IMR-90 (cell line): ENCODE results near the gene SMG1. TPM values are rescaled to one million over a fixed set of nuclear protein-coding genes. Genes with fewer than 3 reads are reported as not detected.

Source experiments
- ATAC-seq: fragments of 200-7000 bp; cut with Tn5 transposase; 2 replicates; pipeline ENCODE4 v1.9.1; 2020; ENCODE audit warnings: low read depth, mild to moderate bottlenecking, moderate library complexity
- BruUV-seq: library from RNA; stranded (reverse); fragments of 400-500 nt; replicated peaks from 2 replicates; lab custom pipeline; 2021; lab: Mats Ljungman, UMichigan
- CTCF ChIA-PET: fragments of 300-600 bp; formaldehyde crosslinking; extraction: SDS; loops from one replicate; lab custom pipeline; 2021; ENCODE audit warnings: antibody characterized with exemption; lab: Yijun Ruan, JAX
- POLR2A ChIA-PET: fragments of 300-600 bp; sonication (Branson Sonifier 250); formaldehyde crosslinking; loops from one replicate; lab custom pipeline; 2022; ENCODE audit warnings: antibody characterized with exemption; ENCODE audit not compliant: unreplicated experiment; lab: Charles Lee
- DNase-seq: peaks from one replicate; pipeline ENCODE4 v3.0.0; 2013
- H2AFZ ChIP-seq: replicated peaks from 2 replicates; pipeline ENCODE3; 2013; ENCODE audit warnings: low read length, mild to moderate bottlenecking; ENCODE audit not compliant: poor library complexity
- H2AK5ac ChIP-seq: 2 replicates; pipeline ENCODE4 v1.6.1; 2013; ENCODE audit warnings: low read depth, low read length, inconsistent platforms
- H2AK9ac ChIP-seq: replicated peaks from 2 replicates; pipeline ENCODE3; 2013; ENCODE audit warnings: mild to moderate bottlenecking, low read depth, low read length, moderate library complexity; ENCODE audit not compliant: poor library complexity
- H2BK120ac ChIP-seq: 2 replicates; pipeline ENCODE4 v1.6.1; 2013; ENCODE audit warnings: low read depth, low read length, inconsistent platforms
- H2BK15ac ChIP-seq: 3 replicates; pipeline ENCODE4 v1.6.1; 2013; ENCODE audit warnings: low read depth, low read length, inconsistent platforms
- H2BK20ac ChIP-seq: 2 replicates; pipeline ENCODE4 v1.6.1; 2013; ENCODE audit warnings: low read depth, mild to moderate bottlenecking, inconsistent platforms, low read length, moderate library complexity
- H2BK5ac ChIP-seq: 2 replicates; pipeline ENCODE4 v1.6.1; 2013; ENCODE audit warnings: mild to moderate bottlenecking, low read depth, low read length, inconsistent platforms; ENCODE audit not compliant: poor library complexity, severe bottlenecking
- H3K14ac ChIP-seq: replicated peaks from 2 replicates; pipeline ENCODE4 v1.6.1; 2013; ENCODE audit warnings: low read depth, low read length, inconsistent platforms
- H3K18ac ChIP-seq: 2 replicates; pipeline ENCODE4 v1.6.1; 2013; ENCODE audit warnings: low read depth, low read length, control low read depth
- H3K23ac ChIP-seq: 2 replicates; pipeline ENCODE4 v1.6.1; 2013; ENCODE audit warnings: low read depth, low read length, inconsistent platforms
- H3K27ac ChIP-seq: 2 replicates; pipeline ENCODE4 v1.5.1; 2013; ENCODE audit warnings: mild to moderate bottlenecking, control low read depth, low read length; ENCODE audit not compliant: insufficient read depth
- H3K27me3 ChIP-seq: 2 replicates; pipeline ENCODE4 v1.6.1; 2013; ENCODE audit warnings: low read length; ENCODE audit not compliant: control insufficient read depth, insufficient read depth
- H3K36me3 ChIP-seq: 2 replicates; pipeline ENCODE4 v1.6.1; 2013; ENCODE audit warnings: low read length, mixed read lengths; ENCODE audit not compliant: control insufficient read depth, insufficient read depth
- H3K4ac ChIP-seq: 2 replicates; pipeline ENCODE4 v1.6.1; 2013; ENCODE audit warnings: low read depth, low read length, inconsistent platforms
- H3K4me1 ChIP-seq: 2 replicates; pipeline ENCODE4 v1.6.1; 2013; ENCODE audit warnings: low read length, mixed read lengths; ENCODE audit not compliant: control insufficient read depth, insufficient read depth
- H3K4me2 ChIP-seq: 2 replicates; pipeline ENCODE4 v1.6.1; 2013; ENCODE audit warnings: low read depth, mild to moderate bottlenecking, control low read depth, low read length, moderate library complexity
- H3K4me3 ChIP-seq: 2 replicates; pipeline ENCODE4 v1.5.1; 2013; ENCODE audit warnings: low read depth, mild to moderate bottlenecking, control low read depth, low read length, moderate library complexity; ENCODE audit not compliant: insufficient read depth
- H3K56ac ChIP-seq: 2 replicates; pipeline ENCODE4 v1.6.1; 2013; ENCODE audit warnings: low read length, inconsistent platforms; ENCODE audit not compliant: insufficient read depth; ENCODE audit errors: extremely low read depth
- H3K79me1 ChIP-seq, 2 experiments: 2 replicates each; pipeline ENCODE4 v1.6.1; 2013; ENCODE audit warnings: low read length in 2 of 2, inconsistent platforms in 1 of 2, low read depth in 1 of 2
- H3K9ac ChIP-seq: 2 replicates; pipeline ENCODE4 v1.6.1; 2013; ENCODE audit warnings: low read depth, low read length, control low read depth
- H3K9me1 ChIP-seq: 2 replicates; pipeline ENCODE4 v1.6.1; 2013; ENCODE audit warnings: low read length, inconsistent platforms; ENCODE audit not compliant: insufficient read depth
- H3K9me3 ChIP-seq: 2 replicates; pipeline ENCODE4 v1.6.1; 2013; ENCODE audit warnings: low read length; ENCODE audit not compliant: control insufficient read depth, insufficient read depth
- H4K20me1 ChIP-seq: 2 replicates; pipeline ENCODE4 v1.6.1; 2013; ENCODE audit warnings: low read length, inconsistent platforms; ENCODE audit not compliant: insufficient read depth
- H4K5ac ChIP-seq: 2 replicates; pipeline ENCODE4 v1.6.1; 2013; ENCODE audit warnings: mild to moderate bottlenecking, low read depth, low read length, control low read depth
- H4K8ac ChIP-seq, 2 experiments: 2 replicates each; pipeline ENCODE4 v1.6.1; 2013; ENCODE audit warnings: low read depth in 2 of 2, low read length in 2 of 2, control low read depth in 1 of 2, inconsistent platforms in 1 of 2
- H4K91ac ChIP-seq: 2 replicates; pipeline ENCODE4 v1.6.1; 2013; ENCODE audit warnings: low read depth, low read length, inconsistent platforms; ENCODE audit not compliant: insufficient read depth
- BHLHE40 ChIP-seq: fragments of 150-350 bp; IDR thresholded peaks from 2 replicates; pipeline ENCODE4 v1.6.1; 2016; ENCODE audit warnings: mild to moderate bottlenecking, low read depth, low read length
- CEBPB ChIP-seq: IDR thresholded peaks from 2 replicates; pipeline ENCODE4 v1.6.1; 2012; ENCODE audit warnings: low read depth, low read length, improper control_type of control experiment
- CHD1 ChIP-seq: IDR thresholded peaks from 2 replicates; pipeline ENCODE4 v1.6.1; 2012; ENCODE audit warnings: low read depth, low read length, improper control_type of control experiment
- ELK1 ChIP-seq: fragments of 150-350 bp; IDR thresholded peaks from 2 replicates; pipeline ENCODE4 v1.6.1; 2016; ENCODE audit warnings: low read depth, mild to moderate bottlenecking, low read length, moderate library complexity, borderline replicate concordance
- FOS ChIP-seq: fragments of 150-350 bp; IDR thresholded peaks from 2 replicates; pipeline ENCODE4 v1.6.1; 2016; ENCODE audit warnings: low read depth, low read length
- MAFK ChIP-seq: IDR thresholded peaks from 2 replicates; pipeline ENCODE4 v1.6.1; 2012; ENCODE audit warnings: low read depth, low read length, improper control_type of control experiment
- MAZ ChIP-seq: IDR thresholded peaks from 2 replicates; pipeline ENCODE4 v1.6.1; 2012; ENCODE audit warnings: low read depth, mild to moderate bottlenecking, low read length, improper control_type of control experiment, moderate library complexity, borderline replicate concordance
- MXI1 ChIP-seq: IDR thresholded peaks from 2 replicates; pipeline ENCODE4 v1.6.1; 2012; ENCODE audit warnings: low read depth, mild to moderate bottlenecking, low read length, moderate library complexity, borderline replicate concordance
- NFE2L2 ChIP-seq: fragments of 150-350 bp; IDR thresholded peaks from 2 replicates; pipeline ENCODE4 v1.6.1; 2016; ENCODE audit warnings: low read depth, mild to moderate bottlenecking, low read length
- POLR2A ChIP-seq: IDR thresholded peaks from 2 replicates; pipeline ENCODE4 v1.6.1; 2012; ENCODE audit warnings: mild to moderate bottlenecking, low read depth, low read length
- RAD21 ChIP-seq: IDR thresholded peaks from 2 replicates; pipeline ENCODE4 v1.6.1; 2012; ENCODE audit warnings: low read length, improper control_type of control experiment
- RCOR1 ChIP-seq: IDR thresholded peaks from 2 replicates; pipeline ENCODE4 v1.6.1; 2012; ENCODE audit warnings: mild to moderate bottlenecking, low read length, improper control_type of control experiment; ENCODE audit not compliant: insufficient replicate concordance
- RFX5 ChIP-seq: IDR thresholded peaks from 2 replicates; pipeline ENCODE4 v1.8.0; 2012; ENCODE audit warnings: low read depth, mild to moderate bottlenecking, low read length, moderate library complexity
- SMC3 ChIP-seq: fragments of 150-350 bp; IDR thresholded peaks from 2 replicates; pipeline ENCODE4 v1.6.1; 2016; ENCODE audit warnings: low read depth, mild to moderate bottlenecking, antibody characterized with exemption, low read length, moderate library complexity
- WGBS, 2 experiments: methylation state at CpG; one replicate each; pipeline versions ENCODE4 v1.1.5 to v1.1.7; 2013; ENCODE audit warnings: missing lambda C conversion rate in 2 of 2; ENCODE audit not compliant: insufficient read length in 1 of 2; ENCODE audit errors: extremely low coverage in 2 of 2; 5-methylcytosine and 5-hydroxymethylcytosine counted together
- dilution Hi-C: fragments of 300-500 bp; cut with HindIII; formaldehyde crosslinking; loops from one replicate; pipeline ENCODE4 v1.14.3; 2018; ENCODE audit warnings: low sequenced_read_pairs; ENCODE audit not compliant: unreplicated experiment
- in situ Hi-C: fragments of 300-500 bp; cut with MboI; formaldehyde crosslinking; loops from 3 replicates; pipeline ENCODE4 v1.14.3; 2019; ENCODE audit warnings: low sequenced_read_pairs, inconsistent platforms, mixed read lengths
- intact Hi-C: fragments of 100-400 bp; cut with micrococcal nuclease; formaldehyde crosslinking; loops from 2 replicates; pipeline ENCODE4 v1.10.0; 2022
- polyA plus RNA-seq, 3 experiments: library from polyadenylated mRNA; depleted of rRNA; stranded (reverse); fragments of >200 nt; gene quantifications; 2 replicates each; pipeline ENCODE4 v1.2.3, GENCODE V29; 2012; ENCODE audit warnings: low replicate concordance in 1 of 3
- total RNA-seq: library from RNA; depleted of rRNA; stranded (reverse); fragments of >200 nt; gene quantifications from 2 replicates; pipeline ENCODE4 v1.2.3, GENCODE V29; 2012
- TF ChIP-seq, protein P1 (sequence below): fragments of 150-350 bp; IDR thresholded peaks from 2 replicates; pipeline ENCODE4 v1.6.1; 2017; ENCODE audit warnings: mild to moderate bottlenecking, antibody characterized with exemption, low read length, low read depth

The SMG1 gene
- total and polyA plus RNA-seq, 2 of the 4 experiments (the other 2 are of a cell fraction): 13.4 to 53.8 TPM

GRCh38 chr16:18789850-18790706 lies 136.1 kb downstream of the SMG1 start, which contains the start of gene RPS15A:
Gene RPS15A, minus strand, starts transcription at chr16:18790334. Its CDS starts 1,221 bp downstream, at chr16:18789113.
- Histone ChIP-seq H2BK5ac (peak within 1 kb of the TSS; percentile 91), H3K36me3 (peaks cover 39% of the 10 kb centered on the region), H3K56ac (peak within 1 kb of the TSS; percentile 76), H3K27me3 (no peaks in the 10 kb centered on the region), H2BK120ac (no peak within 1 kb of the TSS), H4K20me1 (peaks cover 50% of the 10 kb centered on the region), H2AFZ (peak within 1 kb of the TSS; percentile 91), H2BK20ac (no peak within 1 kb of the TSS), H4K91ac (peak within 1 kb of the TSS; percentile 53; the same call in 1 of the 2 replicates), H3K4me1 (peaks cover 2% of the 10 kb centered on the region; the same call in 1 of the 2 replicates), H3K14ac (peak within 1 kb of the TSS; percentile 96), H3K27ac (peak within 1 kb of the TSS; percentile 81), H3K4me2 (peak within 1 kb of the TSS; percentile 89), H4K5ac (peak within 1 kb of the TSS; percentile 52), H3K79me1 (peaks cover 16 to 48% of the 10 kb centered on the region in 2 experiments), H3K9ac (peak within 1 kb of the TSS; percentile 90), H3K18ac (peak within 1 kb of the TSS; percentile 27; the same call in 1 of the 2 replicates), H2AK9ac (peak within 1 kb of the TSS; percentile 95), H3K9me3 (no peaks in the 10 kb centered on the region), H3K9me1 (peaks cover 5% of the 10 kb centered on the region; the same call in 1 of the 2 replicates), H2AK5ac (peak within 1 kb of the TSS; percentile 87), H3K23ac (peak within 1 kb of the TSS; percentile 94), H2BK15ac (no peak within 1 kb of the TSS), H4K8ac (peak within 1 kb of the TSS; percentile 48 to 91), H3K4me3 (peak within 1 kb of the TSS; percentile 72), H3K4ac (peak within 1 kb of the TSS; percentile 93)
- ATAC-seq: peak; percentile 99
- in situ Hi-C loops (no loop called here), intact Hi-C loops (loop anchor here (1.0 kb wide), 1 partner anchor 10 kb away; no protein-coding TSS in a partner anchor), dilution Hi-C loops (no loop called here)
- peak; percentile 98 for DNase-seq
- no TSS peak for BruUV-seq
- POLR2A ChIA-PET: interaction anchor here (0.6 to 0.9 kb wide), 3 partner anchors 10 to 1277 kb away, joined by 3 to 8 read pairs (median 3); partner anchors contain the start of gene ARL6IP1
- CTCF ChIA-PET: interaction anchor here (0.6 to 1.5 kb wide), 2 partner anchors 9 to 12 kb away, joined by 3 to 7 read pairs; partner anchors contain the start of gene ARL6IP1
- WGBS, 2 experiments: 8% methylated on average over 17 of the region's 60 CpGs; no CpG with 5 or more reads in 1 of the 2 experiments
- TF ChIP-seq CEBPB: no peak
- TF ChIP-seq NFE2L2: no peak
- TF ChIP-seq ELK1: no peak
- peak; percentile 97 for TF ChIP-seq POLR2A
- TF ChIP-seq BHLHE40: no peak
- TF ChIP-seq MAZ: peak; percentile 72; the same call in 1 of the 2 replicates
- TF ChIP-seq CHD1: peak; percentile 70; the same call in 1 of the 2 replicates
- TF ChIP-seq MAFK: no peak
- no peak for TF ChIP-seq SMC3
- TF ChIP-seq MXI1: 0 out of 2 replicates have a peak, but pooled peaks have one; percentile 45
- TF ChIP-seq FOS: no peak
- TF ChIP-seq, protein P1, sequence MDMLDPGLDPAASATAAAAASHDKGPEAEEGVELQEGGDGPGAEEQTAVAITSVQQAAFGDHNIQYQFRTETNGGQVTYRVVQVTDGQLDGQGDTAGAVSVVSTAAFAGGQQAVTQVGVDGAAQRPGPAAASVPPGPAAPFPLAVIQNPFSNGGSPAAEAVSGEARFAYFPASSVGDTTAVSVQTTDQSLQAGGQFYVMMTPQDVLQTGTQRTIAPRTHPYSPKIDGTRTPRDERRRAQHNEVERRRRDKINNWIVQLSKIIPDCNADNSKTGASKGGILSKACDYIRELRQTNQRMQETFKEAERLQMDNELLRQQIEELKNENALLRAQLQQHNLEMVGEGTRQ: no peak
- no peak for TF ChIP-seq RFX5
- TF ChIP-seq RCOR1: no peak
- TF ChIP-seq RAD21: no peak
